CD4-positive, alpha-beta memory T cell (primary cell): ENCODE measurements around the gene MVP. TPM values are rescaled to one million over a fixed set of nuclear protein-coding genes. Genes with fewer than 3 reads are reported as not detected.
"Not testable (repeated sequence)": the region's sequence is repeated elsewhere in the genome, so short reads cannot be mapped to it uniquely, and the experiment has no call there.

ENCODE experiments used
- CTCF ChIA-PET: fragments of 350-600 bp; sonication (Branson Sonifier 250); formaldehyde crosslinking; loops from one replicate; lab custom pipeline; 2021; ENCODE audit warnings: inconsistent platforms; ENCODE audit not compliant: partially characterized antibody; lab: Charles Lee
- POLR2A ChIA-PET: fragments of 350-600 bp; sonication (Branson Sonifier 250); formaldehyde crosslinking; loops from one replicate; lab custom pipeline; 2021; ENCODE audit not compliant: partially characterized antibody; lab: Charles Lee
- DNase-seq, 5 donors: peaks; one replicate each; pipeline versions ENCODE4 v3.0.0 to v3.0.0-alpha.2; 2020 to 2022; ENCODE audit warnings: mixed read lengths in 1 of 5
- H3K27ac ChIP-seq: one replicate; pipeline ENCODE4 v1.7.0; 2013; ENCODE audit warnings: low read depth, low read length
- H3K27me3 ChIP-seq: 2 replicates; pipeline ENCODE4 v1.7.0; 2013; ENCODE audit warnings: mild to moderate bottlenecking, low read length, moderate library complexity; ENCODE audit not compliant: insufficient read depth
- H3K36me3 ChIP-seq: 2 replicates; pipeline ENCODE4 v1.7.0; 2013; ENCODE audit warnings: mild to moderate bottlenecking, low read length, moderate library complexity; ENCODE audit not compliant: insufficient read depth
- H3K4me1 ChIP-seq: 2 replicates; pipeline ENCODE4 v1.7.0; 2013; ENCODE audit warnings: mild to moderate bottlenecking, low read length, moderate library complexity; ENCODE audit not compliant: insufficient read depth
- H3K4me3 ChIP-seq, 2 donors: one replicate each; pipeline ENCODE4 v1.7.0; 2013; ENCODE audit warnings: low read length in 2 of 2, mild to moderate bottlenecking in 1 of 2
- H3K9me3 ChIP-seq, 2 donors: one replicate each; pipeline ENCODE4 v1.7.0; 2013; ENCODE audit warnings: low read length in 2 of 2, control low read depth in 1 of 2; ENCODE audit not compliant: control insufficient read depth in 1 of 2
- H3K27ac Mint-ChIP-seq, 7 donors: one replicate each; pipeline ENCODE4 v1.8.0; 2020 to 2021; ENCODE audit warnings: mixed read lengths in 7 of 7, mild to moderate bottlenecking in 6 of 7, inconsistent platforms in 3 of 7, moderate library complexity in 3 of 7
- H3K27me3 Mint-ChIP-seq, 2 donors: one replicate each; pipeline ENCODE4 v1.8.0; 2020 to 2021; ENCODE audit warnings: mixed read lengths in 2 of 2
- H3K36me3 Mint-ChIP-seq, 2 donors: one replicate each; pipeline ENCODE4 v1.8.0; 2020 to 2021; ENCODE audit warnings: mixed read lengths in 2 of 2, inconsistent platforms in 1 of 2, mild to moderate bottlenecking in 1 of 2
- H3K4me1 Mint-ChIP-seq, 4 donors: one replicate each; pipeline ENCODE4 v1.8.0; 2020 to 2021; ENCODE audit warnings: mixed read lengths in 4 of 4, mild to moderate bottlenecking in 1 of 4
- H3K4me3 Mint-ChIP-seq, 8 donors: one replicate each; pipeline ENCODE4 v1.8.0; 2020 to 2021; ENCODE audit warnings: mixed read lengths in 8 of 8, mild to moderate bottlenecking in 7 of 8, moderate library complexity in 6 of 8, inconsistent platforms in 3 of 8
- H3K9me3 Mint-ChIP-seq, 8 donors: one replicate each; pipeline ENCODE4 v1.8.0; 2020 to 2021; ENCODE audit warnings: mixed read lengths in 8 of 8, mild to moderate bottlenecking in 5 of 8, inconsistent platforms in 3 of 8, moderate library complexity in 1 of 8
- intact Hi-C: fragments of 100-400 bp; cut with micrococcal nuclease; formaldehyde crosslinking; loops from one replicate; pipeline ENCODE4 v1.15.1; 2023
- polyA plus RNA-seq, 2 donors: library from polyadenylated mRNA; unstranded; fragments of 300-500 nt; fragmentation: Illumina TruSeq; gene quantifications; one replicate each; pipeline ENCODE4 v1.2.3, GENCODE V29; 2021
- total RNA-seq, 2 experiments: library from RNA; stranded (reverse); gene quantifications; one replicate each; pipeline ENCODE4 v1.2.3, GENCODE V29; 2021

Gene MVP
- total and polyA plus RNA-seq, 4 experiments from 2014 or later, result 145 to 187 (median 159) TPM

DNA sequence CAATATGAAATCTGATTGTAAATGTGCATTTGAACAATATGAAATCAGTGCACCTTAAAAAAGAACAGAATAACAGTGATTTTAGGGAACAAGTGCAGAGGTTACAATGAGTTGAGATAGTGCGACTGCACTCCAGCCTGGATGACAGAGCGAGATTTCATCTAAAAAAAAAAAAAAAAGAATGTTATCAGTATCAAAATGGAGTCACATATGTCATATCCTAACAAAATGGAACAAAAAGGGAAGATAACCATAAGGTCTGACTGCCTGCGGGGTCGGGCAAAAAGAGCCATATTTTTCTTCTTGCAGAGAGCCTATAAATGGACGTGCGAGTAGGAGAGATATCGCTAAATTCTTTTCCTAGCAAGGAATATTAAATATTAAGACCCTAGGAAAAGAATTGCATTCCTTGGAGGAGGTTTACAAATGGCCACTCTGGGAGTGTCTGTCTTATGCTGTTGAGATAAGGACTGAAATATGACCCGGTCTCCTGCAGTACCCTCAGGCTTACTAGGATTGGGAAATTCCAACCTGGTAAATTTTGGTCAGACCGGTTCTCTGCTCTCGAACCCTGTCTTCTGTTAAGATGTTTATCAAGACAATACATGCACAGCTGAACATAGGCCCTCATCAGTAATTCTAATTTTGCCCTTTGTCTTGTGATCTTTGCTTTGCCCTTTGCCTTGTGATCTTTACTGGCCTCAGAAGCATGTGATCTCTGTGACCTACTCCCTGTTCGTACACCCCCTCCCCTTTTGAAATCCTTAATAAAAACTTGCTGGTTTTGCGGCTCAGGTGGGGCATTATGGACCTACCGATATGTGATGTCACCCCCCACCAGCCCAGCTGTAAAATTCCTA lies 36.9 kb upstream of the MVP start:
- H3K9me3 ChIP-seq, H3K36me3 Mint-ChIP-seq, DNase-seq, H3K27ac ChIP-seq, H3K36me3 ChIP-seq, intact Hi-C loops, H3K9me3 Mint-ChIP-seq, H3K27me3 ChIP-seq, H3K4me3 ChIP-seq, H3K27me3 Mint-ChIP-seq: not testable (repeated sequence)
- ChIA-PET CTCF (interaction anchor here (0.7 to 4.8 kb wide), 8 partner anchors 25 to 83 kb away, joined by 3 to 57 read pairs (median 10); no protein-coding TSS in a partner anchor), POLR2A (interaction anchor here (0.6 to 4.6 kb wide), 5 partner anchors 11 to 81 kb away, joined by 4 to 93 read pairs (median 31); partner anchors contain the start of gene C16orf54)
- peaks cover 18% of the 10 kb centered on the region for H3K4me1 ChIP-seq
- H3K27ac Mint-ChIP-seq, result peak overlapping the region in 4 of 7 donors; percentile 33 to 92 (median 80)
- peak overlapping the region in 1 of 8 donors; percentile 28 for H3K4me3 Mint-ChIP-seq
- peaks cover 11 to 28% (median 21%) of the 10 kb centered on the region in 4 donors for H3K4me1 Mint-ChIP-seq

DNA sequence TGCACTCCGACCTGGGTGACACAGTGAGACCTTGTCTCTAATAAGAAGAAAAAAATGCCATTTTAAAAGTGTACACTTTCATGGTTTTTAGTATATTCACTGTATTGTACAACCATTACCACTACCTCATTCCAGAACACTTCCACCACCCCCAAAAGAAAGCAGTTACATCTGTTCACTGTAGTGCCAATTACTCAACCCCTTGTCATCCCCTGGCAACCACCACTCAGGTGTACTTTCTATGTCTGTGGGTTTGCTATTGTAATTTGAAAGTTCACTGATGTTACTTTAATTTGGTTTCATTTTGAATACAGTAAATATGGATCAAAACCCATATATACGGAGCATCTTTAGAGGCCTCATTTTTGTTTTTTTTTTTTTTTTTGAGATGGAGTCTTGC lies 36.1 kb upstream of the MVP start:
- intact Hi-C loops, result no loop called here
- Histone ChIP-seq H3K36me3 (no peaks in the 10 kb centered on the region), H3K4me1 (peaks cover 18% of the 10 kb centered on the region), H3K9me3 (no peaks in the 10 kb centered on the region), H3K27me3 (no peaks in the 10 kb centered on the region), H3K27ac (no peak overlapping the region), H3K4me3 (no peak overlapping the region)
- POLR2A ChIA-PET, result interaction anchor here (0.6 to 4.6 kb wide), 16 partner anchors 10 to 133 kb away, joined by 3 to 93 read pairs (median 8); partner anchors contain the start of genes C16orf54, MAZ and PAGR1
- no peaks in the 10 kb centered on the region for H3K36me3 Mint-ChIP-seq
- no peaks in the 10 kb centered on the region for H3K27me3 Mint-ChIP-seq
- H3K27ac Mint-ChIP-seq, result peak overlapping the region; percentile 33 to 92 (median 88)
- CTCF ChIA-PET, result interaction anchor here (0.6 to 4.8 kb wide), 21 partner anchors 9 to 273 kb away, joined by 3 to 57 read pairs (median 7); partner anchors contain the start of genes C16orf54 and PAGR1
- H3K9me3 Mint-ChIP-seq, result peaks cover 0 to 7% (median 0%) of the 10 kb centered on the region in 8 donors
- H3K4me1 Mint-ChIP-seq, result peaks cover 9 to 27% (median 22%) of the 10 kb centered on the region in 4 donors
- DNase-seq, result peak; percentile 17 to 54 (median 36)
- H3K4me3 Mint-ChIP-seq, result peak overlapping the region in 5 of 8 donors; percentile 4 to 86 (median 63)

DNA sequence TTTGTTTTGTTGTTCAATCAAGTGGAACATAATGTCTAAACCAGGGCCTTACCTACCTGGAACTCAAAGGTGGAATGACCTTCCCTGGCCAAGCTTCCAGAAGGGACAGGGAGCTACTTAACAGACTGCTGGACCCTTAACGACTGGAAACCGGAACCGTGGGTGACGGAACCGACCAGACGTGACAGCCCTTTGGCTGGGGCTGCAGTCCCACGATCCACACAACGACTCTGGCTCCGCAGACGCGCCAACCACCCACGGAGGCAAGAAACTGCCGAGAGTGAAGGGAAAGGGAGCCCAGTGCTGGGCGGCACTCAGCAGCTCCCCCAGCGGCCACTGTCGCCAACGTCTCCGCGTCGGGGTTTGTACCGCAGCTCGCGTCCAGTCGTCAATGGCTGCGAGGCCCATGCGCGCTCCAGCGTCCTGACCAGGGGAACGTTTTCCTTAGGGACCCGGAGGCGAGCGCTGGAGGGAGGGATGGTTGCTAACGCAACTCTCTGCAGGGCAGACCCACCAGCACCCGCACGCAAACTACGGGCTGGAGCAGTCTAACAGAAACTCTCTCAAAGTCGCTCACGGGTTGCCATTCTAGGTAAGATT lies 35.3 kb upstream of the MVP start:
- Mint-ChIP-seq H3K36me3 (no peaks in the 10 kb centered on the region), H3K27ac (peak overlapping the region; percentile 33 to 92 (median 87)), H3K27me3 (no peaks in the 10 kb centered on the region), H3K4me1 (peaks cover 12 to 30% (median 24%) of the 10 kb centered on the region in 4 donors), H3K4me3 (peak overlapping the region; percentile 57 to 86 (median 78)), H3K9me3 (peaks cover 0 to 7% (median 0%) of the 10 kb centered on the region in 8 donors)
- H3K4me3 ChIP-seq, result peak overlapping the region in 1 of 2 donors; percentile 44
- H3K4me1 ChIP-seq, result peaks cover 25% of the 10 kb centered on the region
- intact Hi-C loops, result loop anchor here (1.0 kb wide), 2 partner anchors 75 to 83 kb away; no protein-coding TSS in a partner anchor
- peak overlapping the region; percentile 47 for H3K27ac ChIP-seq
- no peaks in the 10 kb centered on the region for H3K27me3 ChIP-seq
- ChIA-PET POLR2A (interaction anchor here (0.6 to 4.6 kb wide), 24 partner anchors 10 to 141 kb away, joined by 3 to 93 read pairs (median 6); partner anchors contain the start of genes C16orf54, KCTD13, MAZ and PAGR1), CTCF (interaction anchor here (0.6 to 4.8 kb wide), 32 partner anchors 10 to 272 kb away, joined by 3 to 57 read pairs (median 5); partner anchors contain the start of genes C16orf54 and PAGR1)
- no peaks in the 10 kb centered on the region for H3K36me3 ChIP-seq
- H3K9me3 ChIP-seq, result no peaks in the 10 kb centered on the region
- DNase-seq, result peak; percentile 70 to 77 (median 74)

DNA sequence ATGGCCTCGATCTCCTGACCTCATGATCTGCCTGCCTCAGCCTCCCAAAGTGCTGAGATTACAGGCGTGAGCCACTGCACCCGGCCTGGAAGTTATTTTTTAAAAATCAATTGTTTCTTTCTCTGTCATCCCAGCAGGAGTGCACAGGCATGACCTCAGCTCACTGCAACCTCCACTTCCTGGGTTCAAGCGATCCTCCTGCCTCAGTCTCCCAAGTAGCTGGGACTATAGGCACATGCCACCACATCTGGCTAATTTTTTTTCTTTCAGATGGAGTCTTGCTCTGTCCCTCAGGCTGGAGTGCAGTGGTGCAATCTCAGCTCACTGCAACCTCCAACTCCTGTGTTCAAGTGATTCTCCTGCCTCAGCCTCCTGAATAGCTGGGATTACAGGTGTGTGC lies 33.1 kb upstream of the MVP start:
- H3K4me3 Mint-ChIP-seq, H3K27ac ChIP-seq, H3K4me3 ChIP-seq, DNase-seq, H3K9me3 Mint-ChIP-seq, H3K27me3 Mint-ChIP-seq, intact Hi-C loops, H3K9me3 ChIP-seq, H3K36me3 ChIP-seq, H3K27me3 ChIP-seq: not testable (repeated sequence)
- ChIA-PET CTCF (interaction anchor here (2.3 to 4.8 kb wide), 7 partner anchors 17 to 86 kb away, joined by 7 to 57 read pairs (median 35); partner anchors contain the start of gene C16orf54), POLR2A (interaction anchor here (1.0 to 4.6 kb wide), 3 partner anchors 24 to 85 kb away, joined by 4 to 93 read pairs (median 4); partner anchors contain the start of gene C16orf54)
- H3K36me3 Mint-ChIP-seq, result peaks cover 0 to 15% of the 10 kb centered on the region in 2 donors
- peaks cover 22 to 52% (median 37%) of the 10 kb centered on the region in 4 donors for H3K4me1 Mint-ChIP-seq
- H3K27ac Mint-ChIP-seq, result peak overlapping the region in 2 of 7 donors; percentile 30 to 47
- H3K4me1 ChIP-seq, result peaks cover 36% of the 10 kb centered on the region

DNA sequence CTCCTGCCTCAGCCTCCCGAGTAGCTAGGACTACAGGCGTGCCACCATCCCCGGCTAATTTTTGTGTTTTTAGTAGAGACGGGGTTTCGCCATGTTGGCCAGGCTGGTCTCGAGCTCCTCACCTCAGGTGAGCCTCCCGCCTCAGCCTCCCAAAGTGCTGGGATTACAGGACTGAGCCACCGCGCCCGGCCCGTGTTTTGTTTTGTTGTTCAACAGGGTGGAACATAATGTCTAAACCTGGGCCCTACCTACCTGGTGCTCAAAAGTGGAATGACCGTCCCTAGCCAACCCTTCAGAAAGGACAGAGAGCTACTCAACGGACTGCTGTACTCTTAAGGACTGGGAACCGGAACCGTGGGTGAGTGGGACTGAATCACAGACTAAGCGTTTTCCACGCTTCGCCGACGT lies 30.5 kb upstream of the MVP start:
- H3K4me1 ChIP-seq, result peaks cover 47% of the 10 kb centered on the region
- peaks cover 0 to 21% of the 10 kb centered on the region in 2 donors for H3K36me3 Mint-ChIP-seq
- no peak for DNase-seq
- H3K4me3 Mint-ChIP-seq, result peak overlapping the region; percentile 97 to 100 (median 99)
- H3K27me3 Mint-ChIP-seq, result no peaks in the 10 kb centered on the region
- no peaks in the 10 kb centered on the region for H3K9me3 Mint-ChIP-seq
- peak overlapping the region; percentile 80 for H3K27ac ChIP-seq
- intact Hi-C loops, result loop anchor here (1.0 kb wide), 6 partner anchors 16 to 207 kb away; partner anchors contain the start of genes INO80E and PAGR1
- CTCF ChIA-PET, result interaction anchor here (1.1 to 7.5 kb wide), 22 partner anchors 9 to 89 kb away, joined by 3 to 59 read pairs (median 8); partner anchors contain the start of genes C16orf54, MVP and PAGR1
- POLR2A ChIA-PET, result interaction anchor here (0.7 to 12.0 kb wide), 34 partner anchors 18 to 394 kb away, joined by 3 to 522 read pairs (median 5); partner anchors contain the start of genes C16orf54, CDIPT, CORO1A and HIRIP3
- peak overlapping the region; percentile 47 to 86 for H3K4me3 ChIP-seq
- H3K27ac Mint-ChIP-seq, result peak overlapping the region; percentile 96 to 99 (median 98)
- no peaks in the 10 kb centered on the region for H3K36me3 ChIP-seq
- peaks cover 31 to 60% (median 45%) of the 10 kb centered on the region in 4 donors for H3K4me1 Mint-ChIP-seq
- no peaks in the 10 kb centered on the region for H3K27me3 ChIP-seq
- no peaks in the 10 kb centered on the region for H3K9me3 ChIP-seq

DNA sequence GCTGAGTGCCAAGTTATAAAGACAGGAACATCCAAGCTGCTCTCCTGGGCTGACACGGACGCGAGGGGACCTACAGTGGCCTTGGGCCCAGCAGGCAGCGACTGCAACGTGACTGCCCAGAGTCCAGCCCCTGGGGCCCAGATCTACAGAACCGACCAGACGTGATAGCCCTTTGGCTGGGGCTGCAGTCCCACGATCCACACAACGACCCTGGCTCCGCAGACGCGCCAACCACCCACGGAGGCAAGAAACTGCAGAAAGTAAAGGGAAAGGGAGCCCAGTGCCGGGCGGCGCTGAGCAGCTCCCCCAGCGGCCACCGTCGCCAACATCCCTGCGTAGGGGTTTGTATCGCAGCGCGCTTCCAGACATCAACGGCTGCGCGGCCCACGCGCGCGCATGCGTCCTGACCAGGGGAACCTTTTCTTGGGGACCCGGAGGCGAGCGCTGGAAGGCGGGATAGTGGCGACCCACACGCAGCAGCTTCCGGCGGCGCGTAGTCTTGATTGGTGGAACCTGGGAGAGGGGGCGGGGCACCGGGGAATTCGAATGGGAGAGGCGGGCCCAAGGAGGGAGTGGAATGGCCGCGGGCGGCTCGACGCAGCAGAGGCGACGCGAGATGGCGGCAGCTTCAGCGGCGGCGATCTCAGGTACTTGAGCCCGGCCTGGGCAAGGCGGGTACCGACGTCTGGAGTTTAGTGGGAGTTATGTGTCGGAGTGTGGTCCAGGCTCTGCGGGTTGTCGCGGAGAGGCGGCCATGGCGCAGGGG lies 29.9 kb upstream of the MVP start, which contains the start of gene KIF22:
KIF22 (plus strand) TSS at position 569 of the 766 bp plus-strand sequence; CDS start at position 578, 9 bp downstream.
- ChIA-PET POLR2A (interaction anchor here (0.7 to 12.0 kb wide), 36 partner anchors 19 to 580 kb away, joined by 3 to 522 read pairs (median 5); partner anchors contain the start of genes C16orf54, CDIPT, CORO1A and HIRIP3), CTCF (interaction anchor here (1.1 to 7.5 kb wide), 21 partner anchors 10 to 89 kb away, joined by 3 to 59 read pairs (median 8); partner anchors contain the start of genes C16orf54, MVP and PAGR1)
- intact Hi-C loops, result loop anchor here (1.0 kb wide), 6 partner anchors 15 to 206 kb away; partner anchors contain the start of genes INO80E and PAGR1
- DNase-seq, result peak; percentile 99 to 100 (median 100)
- H3K27ac Mint-ChIP-seq, result peak within 1 kb of the TSS; percentile 96 to 99 (median 98)
- H3K9me3 Mint-ChIP-seq, result no peaks in the 10 kb centered on the region
- H3K4me3 Mint-ChIP-seq, result peak within 1 kb of the TSS; percentile 97 to 100 (median 99)
- Histone ChIP-seq H3K4me3 (peak within 1 kb of the TSS; percentile 90 to 98), H3K36me3 (peaks cover 4% of the 10 kb centered on the region), H3K27me3 (no peaks in the 10 kb centered on the region), H3K27ac (peak within 1 kb of the TSS; percentile 80), H3K4me1 (peaks cover 43% of the 10 kb centered on the region), H3K9me3 (no peaks in the 10 kb centered on the region)
- no peaks in the 10 kb centered on the region for H3K27me3 Mint-ChIP-seq
- H3K36me3 Mint-ChIP-seq, result peaks cover 0 to 27% of the 10 kb centered on the region in 2 donors
- peaks cover 27 to 58% (median 43%) of the 10 kb centered on the region in 4 donors for H3K4me1 Mint-ChIP-seq
